ENCODE data around the gene MCTP1. TPM values are rescaled to one million over a fixed set of nuclear protein-coding genes. Genes with fewer than 3 reads are reported as not detected.

Gene MCTP1
- total and polyA plus RNA-seq, 2 of the 13 experiments (the other 11 are each of a cell fraction or from before 2014, with no cell fraction given): 0.15 to 0.48 TPM

DNA sequence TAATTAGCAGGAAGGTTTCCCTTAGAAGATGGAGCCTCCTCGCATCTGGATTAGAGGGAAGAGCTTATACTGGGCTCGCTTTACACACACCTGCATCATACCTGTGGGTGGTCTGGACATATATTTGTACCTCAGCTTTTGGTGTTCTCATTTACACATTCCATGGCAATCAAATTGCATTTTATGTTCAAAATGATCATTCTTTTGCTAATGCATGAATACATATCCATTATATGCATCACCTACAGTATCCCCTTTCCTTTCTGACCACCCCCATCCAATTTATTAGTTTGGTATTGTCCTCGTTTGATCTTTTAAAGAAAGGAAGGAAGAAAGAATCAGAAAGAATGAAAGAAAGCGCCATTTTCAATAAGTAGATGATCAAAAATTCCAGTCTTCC is 415.0 kb downstream of the MCTP1 start:
- FAIRE-seq (no peak), ATAC-seq (no peak), DNase-seq (ENCODE audit: low spot score) (no peak)
- Histone ChIP-seq H3K36me3 (replicated peaks in 1 of 2; ENCODE audit: control insufficient read depth in 1 of 2, insufficient read depth in 2 of 2, low read length in 2 of 2) (no peaks in the 10 kb centered on the region), H3K4me1 (ENCODE audit: insufficient read depth, low read length) (no peaks in the 10 kb centered on the region), H3K9me3 (ENCODE audit: low read length) (no peaks in the 10 kb centered on the region), H3K27ac (ENCODE audit: extremely low read length, insufficient read depth, low read length) (no peak overlapping the region), H3K4me2 (ENCODE audit: low read depth, low read length) (no peak overlapping the region), H4K20me1 (ENCODE audit: insufficient read depth, low read length) (no peaks in the 10 kb centered on the region), H3K4me3 (replicated peaks in 1 of 3; ENCODE audit: insufficient read depth in 1 of 3, low read depth in 2 of 3, low read length in 3 of 3) (no peak overlapping the region), H3K9ac (ENCODE audit: insufficient read depth, low read depth, low read length) (no peak overlapping the region), H3K27me3 (ENCODE audit: control insufficient read depth in 1 of 2, insufficient read depth in 2 of 2, low read length in 2 of 2) (no peaks in the 10 kb centered on the region), H3K79me2 (ENCODE audit: insufficient read depth, low read length) (no peaks in the 10 kb centered on the region), H2AFZ (ENCODE audit: low read length) (no peak overlapping the region)
- TF ChIP-seq ZNF513 (CRISPR knock-in tag; conservative IDR thresholded peaks at IDR 0.05): no peak
- no peak for TF ChIP-seq MYC (CRISPR knock-in tag; IDR thresholded peaks at IDR 0.05; ENCODE audit: borderline replicate concordance)
- TF ChIP-seq ZNF563 (CRISPR knock-in tag; IDR thresholded peaks at IDR 0.05): no peak
- no peak for TF ChIP-seq GATAD1 (CRISPR knock-in tag; IDR thresholded peaks at IDR 0.05)
- TF ChIP-seq MEIS1 (CRISPR knock-in tag; IDR thresholded peaks at IDR 0.05; ENCODE audit: borderline replicate concordance): no peak
- TF ChIP-seq IRF1 (CRISPR knock-in tag; IDR thresholded peaks at IDR 0.05; ENCODE audit: low read depth): no peak
- no peak for TF ChIP-seq DNMT1 (CRISPR knock-in tag; IDR thresholded peaks at IDR 0.05)
- TF ChIP-seq TBX2 (CRISPR knock-in tag; IDR thresholded peaks at IDR 0.05; ENCODE audit: borderline replicate concordance): no peak
- TF ChIP-seq NBN (conservative IDR thresholded peaks at IDR 0.05): no peak
- no peak for TF ChIP-seq ZNF3 (CRISPR knock-in tag; IDR thresholded peaks at IDR 0.05)
- TF ChIP-seq, protein P1, sequence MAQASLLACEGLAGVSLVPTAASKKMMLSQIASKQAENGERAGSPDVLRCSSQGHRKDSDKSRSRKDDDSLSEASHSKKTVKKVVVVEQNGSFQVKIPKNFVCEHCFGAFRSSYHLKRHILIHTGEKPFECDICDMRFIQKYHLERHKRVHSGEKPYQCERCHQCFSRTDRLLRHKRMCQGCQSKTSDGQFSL (CRISPR knock-in tag; IDR thresholded peaks at IDR 0.05): no peak
- intact Hi-C loops (cut with micrococcal nuclease; ENCODE audit: unreplicated experiment) (no loop called here), in situ Hi-C loops (cut with HindIII; ENCODE audit: extremely low pct_ligation_motif_present, low pct_unique_long_range_greater_than_20kb) (no loop called here)
- WGBS (ENCODE audit: low lambda C conversion rate): 47% methylated on average over 4 of the region's 4 CpGs
- POLR2A ChIA-PET: no interaction called here
- BruUV-seq (replicated peaks): no TSS peak
- CTCF ChIA-PET (ENCODE audit: low intra/inter-chr PET ratio, low total read pairs): no interaction called here
